SK-N-MC (cell line): ENCODE measurements around the gene CHPF2.

Experiments used
- DNase-seq: peaks from one replicate; pipeline ENCODE4 v3.0.0-alpha.2; 2011; ENCODE audit warnings: low read depth, low spot score
- H3K27ac ChIP-seq: fragments of 200-600 bp; sonication (generic); 2 replicates; pipeline ENCODE4 v1.5.1; 2016; ENCODE audit warnings: mixed run types
- H3K36me3 ChIP-seq: fragments of 200-600 bp; sonication (generic); 2 replicates; pipeline ENCODE4 v1.6.1; 2017; ENCODE audit warnings: antibody characterized with exemption, low read length, mixed read lengths; ENCODE audit not compliant: insufficient read depth
- H3K4me3 ChIP-seq: fragments of 200-600 bp; sonication (generic); 2 replicates; pipeline ENCODE4 v1.5.1; 2016
- H3K9ac ChIP-seq: fragments of 200-600 bp; sonication (generic); 2 replicates; pipeline ENCODE4 v1.8.0; 2017; ENCODE audit warnings: mixed run types, mixed read lengths; ENCODE audit not compliant: insufficient read length
- H3K9me3 ChIP-seq: fragments of 200-600 bp; sonication (generic); 2 replicates; pipeline ENCODE4 v1.6.1; 2017; ENCODE audit warnings: low read depth, mild to moderate bottlenecking, antibody characterized with exemption, low read length, moderate library complexity, mixed read lengths
- EZH2 ChIP-seq: fragments of 200-600 bp; sonication (generic); IDR thresholded peaks from one replicate; pipeline ENCODE4 v1.6.1; 2017; ENCODE audit warnings: antibody characterized with exemption
- FOXP2 ChIP-seq: optimal IDR thresholded peaks from 2 replicates; pipeline ENCODE3; 2011; ENCODE audit warnings: mild to moderate bottlenecking, moderate library complexity; ENCODE audit not compliant: insufficient read depth; ENCODE audit errors: extremely low read length, control extremely low read depth
- POLR2AphosphoS5 ChIP-seq: IDR thresholded peaks from 2 replicates; pipeline ENCODE4 v1.6.1; 2012; ENCODE audit warnings: mild to moderate bottlenecking, low read depth, low read length, borderline replicate concordance

The CHPF2 gene

GRCh38 chr7:151232091-151232916 lies at the start of gene CHPF2:
TSS of gene CHPF2 (plus strand) at chr7:151232483. CDS start at chr7:151234012, 1,529 bp downstream.
- no peak for DNase-seq
- no peak within 1 kb of the TSS for H3K27ac ChIP-seq
- H3K4me3 ChIP-seq, result peak within 1 kb of the TSS; percentile 83
- H3K9me3 ChIP-seq, result no peaks in the 10 kb centered on the region
- H3K36me3 ChIP-seq, result no peaks in the 10 kb centered on the region; the same call in 1 of the 2 replicates
- peak within 1 kb of the TSS; percentile 66 for H3K9ac ChIP-seq
- peak; percentile 81 for TF ChIP-seq POLR2AphosphoS5
- no peak for TF ChIP-seq FOXP2
- no peak for TF ChIP-seq EZH2

- Histone ChIP-seq H3K9me3 (no peaks in the 10 kb centered on the region), H3K4me3 (no peak overlapping the region), H3K36me3 (no peaks in the 10 kb centered on the region), H3K9ac (no peak overlapping the region), H3K27ac (no peak overlapping the region)
- TF ChIP-seq EZH2, result no peak
- no peak for TF ChIP-seq FOXP2
- TF ChIP-seq POLR2AphosphoS5, result no peak
- no peak for DNase-seq
Observed at GRCh38 chr7:151185762-151186639, 46.3 kb upstream of the CHPF2 start.

- H3K36me3 ChIP-seq, result no peaks in the 10 kb centered on the region
- no peak within 1 kb of the TSS for H3K9ac ChIP-seq
- H3K4me3 ChIP-seq, result no peak within 1 kb of the TSS
- no peak for DNase-seq
- no peaks in the 10 kb centered on the region for H3K9me3 ChIP-seq
- TF ChIP-seq FOXP2, result no peak
- TF ChIP-seq EZH2, result no peak
- no peak for TF ChIP-seq POLR2AphosphoS5
- H3K27ac ChIP-seq, result no peak within 1 kb of the TSS
Observed at GRCh38 chr7:151186640-151187408, 45.5 kb upstream of the CHPF2 start, which contains the start of gene ASB10. TSS of gene ASB10 (minus strand) at chr7:151187250. CDS start at chr7:151187130, 120 bp downstream.

GRCh38 chr7:151187409-151188251 lies 44.7 kb upstream of the CHPF2 start:
- no peaks in the 10 kb centered on the region for H3K9me3 ChIP-seq
- no peak overlapping the region for H3K9ac ChIP-seq
- TF ChIP-seq FOXP2, result no peak
- TF ChIP-seq EZH2, result no peak
- TF ChIP-seq POLR2AphosphoS5, result no peak
- no peak for DNase-seq
- H3K27ac ChIP-seq, result no peak overlapping the region
- H3K36me3 ChIP-seq, result no peaks in the 10 kb centered on the region
- no peak overlapping the region for H3K4me3 ChIP-seq

- TF ChIP-seq FOXP2 (no peak), POLR2AphosphoS5 (no peak), EZH2 (no peak)
- no peak overlapping the region for H3K27ac ChIP-seq
- H3K9ac ChIP-seq, result no peak overlapping the region
- no peak for DNase-seq
- H3K36me3 ChIP-seq, result no peaks in the 10 kb centered on the region
- H3K4me3 ChIP-seq, result no peak overlapping the region
- H3K9me3 ChIP-seq, result no peaks in the 10 kb centered on the region
Observed at GRCh38 chr7:151188252-151188542, 44.1 kb upstream of the CHPF2 start.

- TF ChIP-seq POLR2AphosphoS5, result no peak
- TF ChIP-seq FOXP2, result no peak
- TF ChIP-seq EZH2, result no peak
- Histone ChIP-seq H3K9me3 (no peaks in the 10 kb centered on the region), H3K4me3 (no peak overlapping the region), H3K9ac (no peak overlapping the region), H3K36me3 (no peaks in the 10 kb centered on the region), H3K27ac (no peak overlapping the region)
- no peak for DNase-seq
Observed at GRCh38 chr7:151189038-151189437, 43.2 kb upstream of the CHPF2 start.

- DNase-seq, result no peak
- TF ChIP-seq POLR2AphosphoS5 (no peak), FOXP2 (no peak), EZH2 (no peak)
- no peak overlapping the region for H3K4me3 ChIP-seq
- no peaks in the 10 kb centered on the region for H3K9me3 ChIP-seq
- H3K27ac ChIP-seq, result no peak overlapping the region
- no peaks in the 10 kb centered on the region for H3K36me3 ChIP-seq
- H3K9ac ChIP-seq, result no peak overlapping the region
Observed at GRCh38 chr7:151191544-151191943, 40.7 kb upstream of the CHPF2 start.
